HG03439 (cell line): Measurements from ENCODE around the gene PRDM5.

Source experiments
- ATAC-seq: cut with Tn5 transposase; IDR thresholded peaks from one replicate; pipeline ENCODE4 v1.9.1; 2021; ENCODE audit warnings: mild to moderate bottlenecking, moderate library complexity; ENCODE audit not compliant: unreplicated experiment

The PRDM5 gene

DNA sequence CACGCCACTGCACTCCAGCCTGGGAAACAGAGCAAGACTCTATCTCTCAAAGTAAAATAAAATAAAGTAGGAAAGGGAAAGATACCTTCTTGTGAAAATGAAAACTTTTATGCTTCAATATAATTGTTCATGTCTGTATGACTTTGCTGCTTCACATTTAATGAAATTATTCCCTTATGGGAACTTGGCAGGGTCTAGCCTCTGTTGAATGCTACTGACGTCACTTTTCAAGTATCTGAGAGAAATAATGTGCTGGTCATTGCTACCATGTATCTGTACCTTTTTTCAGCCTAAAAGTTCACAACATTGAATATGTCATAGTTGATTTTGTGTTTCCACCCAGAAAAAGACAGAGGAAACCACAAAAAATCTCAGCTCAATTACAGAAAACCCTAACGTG lies 65.2 kb downstream of the PRDM5 start:
- ATAC-seq: no peak

GRCh38 chr4:120856294-120856693 lies 66.2 kb downstream of the PRDM5 start:
- ATAC-seq: no peak

DNA sequence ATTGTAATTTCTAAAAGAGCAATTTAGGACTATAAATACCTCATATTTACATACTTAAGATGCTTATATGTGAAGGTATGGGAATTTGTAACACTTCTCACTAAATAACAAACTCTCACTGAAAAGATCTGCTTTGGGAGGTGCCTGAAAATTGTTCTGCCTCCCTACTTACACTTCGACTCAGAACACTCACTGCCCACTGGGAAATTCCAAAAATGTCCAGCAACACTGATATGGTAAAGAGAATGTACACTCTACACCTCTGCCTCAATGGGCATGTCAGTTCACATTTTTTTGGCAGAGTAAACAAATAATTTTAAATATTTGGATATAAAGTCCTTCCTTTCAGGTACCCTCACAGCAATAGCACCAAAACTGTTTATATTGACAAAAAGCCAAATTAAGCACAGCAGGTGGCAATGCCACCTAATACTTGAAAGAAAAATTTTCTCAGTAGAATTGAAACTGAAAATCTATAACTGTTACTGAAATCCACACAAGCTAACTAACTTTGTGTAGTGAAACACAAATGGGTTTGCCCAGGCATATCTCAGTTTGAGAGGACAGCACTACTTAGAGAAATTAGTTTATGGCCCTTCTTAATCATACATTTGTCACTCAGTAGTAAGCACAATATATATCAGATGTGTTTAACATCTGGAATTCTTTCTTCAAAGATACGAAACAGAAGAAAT lies 67.1 kb downstream of the PRDM5 start:
- peak; percentile 95 for ATAC-seq

DNA sequence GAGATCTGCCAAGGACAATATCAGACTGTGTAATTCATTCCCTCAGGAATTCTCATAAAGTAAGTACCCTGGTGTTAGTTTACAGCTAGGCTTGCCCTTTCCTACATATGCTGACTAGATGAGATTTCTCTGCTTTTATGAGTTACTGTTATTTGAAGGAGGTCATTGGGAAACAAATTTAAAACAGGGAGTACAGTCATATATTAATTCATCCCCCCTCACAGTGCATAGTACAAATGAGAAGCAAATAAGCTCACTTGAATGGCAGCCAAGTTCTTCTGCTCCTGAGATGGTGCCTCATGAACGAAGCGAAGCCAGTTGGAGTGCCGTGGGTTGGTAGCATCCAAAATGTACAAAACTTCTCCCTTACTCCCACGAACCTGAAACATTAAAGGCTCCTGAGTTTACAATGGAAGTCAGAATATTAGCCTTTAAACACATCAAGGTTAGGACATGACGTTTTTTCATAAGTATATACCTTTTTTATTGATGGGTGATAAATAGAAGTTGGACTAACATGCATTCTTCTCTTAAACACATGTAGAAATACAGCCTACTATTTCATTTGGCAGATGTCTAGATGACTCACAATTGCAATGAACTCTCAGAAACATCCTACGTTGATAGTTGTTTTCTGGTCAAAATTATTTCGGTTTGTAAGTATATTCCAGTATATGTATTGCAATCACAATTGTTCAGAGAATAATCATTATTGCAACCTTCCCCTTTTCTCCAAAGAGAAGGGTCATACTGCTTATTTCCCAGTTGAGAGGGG lies 69.2 kb downstream of the PRDM5 start:
- no peak for ATAC-seq

DNA sequence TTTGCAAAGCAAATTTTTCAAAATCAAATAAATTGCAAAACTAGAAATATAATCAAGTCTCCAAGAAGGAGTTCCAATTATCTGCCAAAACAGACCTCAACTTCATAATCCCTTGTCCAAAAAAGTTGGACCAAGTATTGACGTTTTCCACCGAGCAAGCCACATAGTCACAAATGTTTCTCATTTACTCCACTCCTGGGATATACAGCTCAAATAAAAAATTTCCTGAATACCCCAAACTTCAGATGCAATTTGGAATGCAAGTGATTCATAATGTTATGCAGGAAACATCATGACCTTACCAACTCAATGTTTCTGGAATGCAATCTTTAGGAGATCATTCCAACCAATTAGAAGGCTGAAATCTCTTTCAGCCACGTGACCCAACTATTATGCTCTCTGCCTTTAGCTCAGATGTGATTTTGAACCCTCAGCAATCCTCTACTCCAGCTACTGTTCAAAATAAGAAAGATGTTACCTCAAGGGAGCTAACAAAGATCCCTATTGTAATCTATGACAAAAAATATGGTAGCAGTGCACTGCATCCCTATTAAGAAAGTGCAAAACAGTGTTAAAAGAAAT lies 72.4 kb downstream of the PRDM5 start:
- no peak for ATAC-seq

DNA sequence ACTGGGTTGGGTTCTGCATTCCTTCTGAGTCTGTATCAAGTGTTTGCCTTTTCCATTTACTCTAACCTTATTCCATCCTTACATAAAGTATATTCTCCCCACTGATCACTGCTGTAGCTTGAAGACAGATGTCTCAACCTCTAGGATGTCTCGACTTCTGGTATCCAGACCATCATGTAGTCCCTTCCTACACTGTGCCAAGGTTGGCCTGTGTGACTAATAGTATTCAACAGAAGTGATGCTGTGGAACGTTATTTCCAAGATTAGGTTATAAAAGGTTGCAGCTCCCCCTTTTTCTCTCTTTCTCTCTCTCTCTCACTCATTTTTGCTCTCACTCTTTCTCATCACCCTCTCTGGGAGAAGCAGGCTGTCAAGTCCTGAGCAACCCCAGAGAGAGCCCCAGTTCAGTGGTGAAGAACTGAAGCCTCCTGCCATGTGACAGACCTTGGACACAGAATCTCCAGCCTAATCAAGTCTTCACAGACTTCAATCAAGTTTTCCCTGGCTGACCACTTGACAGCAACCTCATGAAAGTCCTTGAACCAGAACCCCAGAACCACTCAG lies 75.4 kb downstream of the PRDM5 start:
- ATAC-seq: no peak

DNA sequence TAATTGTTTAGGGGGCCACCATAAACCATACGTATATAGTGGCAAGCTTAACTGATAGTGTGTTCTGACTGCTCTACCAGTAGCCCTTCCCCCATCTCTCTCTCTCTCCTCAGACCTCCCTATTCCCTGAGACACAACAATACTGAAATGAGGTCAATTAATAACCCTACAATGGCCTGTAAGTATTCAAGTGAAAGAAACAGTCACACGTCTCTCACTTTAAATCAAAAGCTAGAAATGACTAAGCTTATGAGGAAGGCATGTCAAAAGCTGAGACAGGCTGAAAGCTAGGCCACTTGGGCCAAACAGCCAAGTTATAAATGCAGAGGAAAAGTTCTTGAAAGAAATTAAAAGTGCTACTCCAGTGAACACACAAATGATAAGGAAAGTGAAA lies 78.0 kb downstream of the PRDM5 start:
- ATAC-seq: peak; percentile 90

DNA sequence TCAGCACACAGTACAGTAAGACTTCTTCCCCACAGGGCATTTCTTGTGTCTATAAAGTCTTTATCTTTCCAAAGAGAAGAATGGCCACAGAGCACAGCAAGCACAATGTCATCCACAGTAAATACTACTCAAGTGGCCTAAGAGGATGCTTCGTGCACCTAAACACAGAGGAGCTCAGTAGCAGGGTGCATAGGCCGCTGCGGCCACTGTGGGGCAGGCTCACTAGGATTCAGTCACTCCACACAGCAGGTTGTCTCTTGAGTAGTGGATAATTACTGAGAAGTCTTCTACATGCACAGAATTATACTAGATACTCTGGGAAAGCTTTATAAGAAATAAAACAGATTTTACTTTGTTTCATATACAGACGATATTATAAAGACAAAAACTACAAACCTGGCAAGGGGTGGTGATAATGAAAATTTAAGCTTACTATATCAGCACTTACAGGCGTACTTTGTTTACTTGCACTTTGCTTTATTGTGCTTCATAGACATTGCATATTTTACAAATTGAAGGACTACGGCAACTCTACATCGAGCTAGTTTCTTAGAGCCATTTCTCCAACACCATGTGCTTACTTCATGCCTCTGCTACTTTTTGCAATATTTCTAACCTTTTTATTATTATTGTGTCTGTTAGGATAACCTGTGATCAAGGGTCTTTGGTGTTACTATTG lies 78.5 kb downstream of the PRDM5 start:
- no peak for ATAC-seq

GRCh38 chr4:120842031-120842430 lies 80.5 kb downstream of the PRDM5 start:
- no peak for ATAC-seq

DNA sequence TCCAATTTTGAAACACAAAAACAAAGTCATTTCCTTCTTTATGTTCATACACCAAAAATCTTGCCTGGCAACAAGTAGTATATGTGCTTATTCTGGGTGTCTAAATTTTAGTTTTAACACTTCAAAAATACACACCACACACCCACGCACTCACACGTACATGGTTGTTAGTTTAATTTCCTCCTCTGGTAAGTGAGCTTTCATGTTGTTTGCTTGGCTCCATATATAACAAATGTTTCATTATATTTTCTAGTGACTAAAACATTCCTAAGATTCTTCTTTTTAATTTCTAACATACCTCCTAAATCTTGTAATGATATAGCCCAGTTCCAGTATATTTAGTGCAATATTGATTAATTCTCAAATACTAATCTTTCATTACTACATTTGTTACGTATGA lies 80.9 kb downstream of the PRDM5 start:
- no peak for ATAC-seq

GRCh38 chr4:120839974-120840751 lies 82.4 kb downstream of the PRDM5 start:
- ATAC-seq: no peak

- ATAC-seq: no peak
These were observed 83.1 kb downstream of the PRDM5 start for GRCh38 chr4:120839334-120839973.

GRCh38 chr4:120838784-120839183 lies 83.7 kb downstream of the PRDM5 start:
- ATAC-seq: no peak

DNA sequence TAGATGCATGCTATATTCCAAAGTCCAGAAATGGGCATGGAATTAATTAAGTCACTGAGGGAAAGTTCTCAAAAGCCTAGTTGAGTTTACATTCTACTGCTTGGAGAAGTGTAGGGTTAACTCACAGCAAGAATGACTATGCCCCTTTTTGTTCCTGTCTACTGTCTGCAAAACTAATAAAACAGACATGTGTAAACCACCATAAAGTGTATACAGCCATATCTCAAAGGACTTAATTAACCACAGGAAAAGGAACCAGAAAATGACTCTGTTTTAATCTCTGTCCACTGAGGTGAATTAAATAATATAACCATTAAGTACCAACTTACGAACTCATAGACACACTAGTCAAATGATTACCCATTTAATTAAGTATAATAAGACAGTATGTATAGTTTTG lies 84.9 kb downstream of the PRDM5 start:
- no peak for ATAC-seq

- no peak for ATAC-seq
These were observed 87.2 kb downstream of the PRDM5 start for GRCh38 chr4:120835342-120835741.

DNA sequence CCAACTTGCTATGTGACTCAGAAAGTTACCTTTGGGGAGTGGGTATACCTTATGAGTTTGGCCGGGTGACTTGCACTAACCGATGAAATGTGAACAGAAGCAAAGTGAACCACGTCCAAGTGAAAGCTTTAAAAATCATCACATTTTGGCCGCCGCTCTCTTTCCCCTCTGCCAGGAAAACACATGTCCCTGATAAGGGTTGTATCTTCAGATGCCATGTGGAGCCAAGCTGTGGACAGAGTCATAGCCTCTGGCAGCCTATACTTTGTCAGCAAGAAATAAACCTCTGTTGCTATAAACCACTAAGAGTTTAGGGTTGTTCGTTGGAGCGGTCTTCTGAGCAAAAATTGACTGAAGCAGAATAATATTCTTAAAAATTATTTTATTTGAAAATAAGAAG lies 92.3 kb downstream of the PRDM5 start:
- no peak for ATAC-seq

GRCh38 chr4:120829113-120829831 lies 93.3 kb downstream of the PRDM5 start:
- ATAC-seq: no peak

- ATAC-seq: no peak
These were observed 95.7 kb downstream of the PRDM5 start for GRCh38 chr4:120826853-120827252.

GRCh38 chr4:120826449-120826848 lies 96.1 kb downstream of the PRDM5 start:
- ATAC-seq: no peak
